Endothelial cell of umbilical vein (primary cell): Measurements from ENCODE around the gene CD207.

Source experiments
- EZH2 ChIP-seq: IDR thresholded peaks from 2 replicates; pipeline ENCODE4 v1.6.1; 2012; ENCODE audit warnings: borderline replicate concordance, low read depth, mild to moderate bottlenecking, moderate library complexity, low read length, inconsistent platforms; ENCODE audit not compliant: severe bottlenecking
- MAX ChIP-seq: IDR thresholded peaks from 2 replicates; pipeline ENCODE4 v1.6.1; 2011; ENCODE audit not compliant: insufficient read depth, insufficient read length
- MYC ChIP-seq: IDR thresholded peaks from one replicate; pipeline ENCODE4 v1.6.1; 2011; ENCODE audit warnings: mild to moderate bottlenecking, low read depth, low read length
- POLR2A ChIP-seq: IDR thresholded peaks from 2 replicates; pipeline ENCODE4 v1.6.1; 2012; ENCODE audit warnings: low read depth, mild to moderate bottlenecking, control low read depth, low read length
- POLR2AphosphoS5 ChIP-seq: IDR thresholded peaks from 2 replicates; pipeline ENCODE4 v1.6.1; 2012; ENCODE audit warnings: low read depth, mild to moderate bottlenecking, control low read depth, low read length, moderate library complexity; ENCODE audit not compliant: insufficient read depth
- TF ChIP-seq, protein P1 (sequence below), 2 donors: IDR thresholded peaks; 1 replicate in 1 of 2; 2 replicates in 1 of 2; pipeline ENCODE4 v1.5.1; 2011; ENCODE audit warnings: low read length in 2 of 2, mild to moderate bottlenecking in 2 of 2, moderate library complexity in 2 of 2, control low read depth in 1 of 2, inconsistent platforms in 1 of 2, low read depth in 1 of 2; ENCODE audit not compliant: insufficient read depth in 1 of 2; ENCODE audit errors: extremely low read depth in 1 of 2

DNA sequence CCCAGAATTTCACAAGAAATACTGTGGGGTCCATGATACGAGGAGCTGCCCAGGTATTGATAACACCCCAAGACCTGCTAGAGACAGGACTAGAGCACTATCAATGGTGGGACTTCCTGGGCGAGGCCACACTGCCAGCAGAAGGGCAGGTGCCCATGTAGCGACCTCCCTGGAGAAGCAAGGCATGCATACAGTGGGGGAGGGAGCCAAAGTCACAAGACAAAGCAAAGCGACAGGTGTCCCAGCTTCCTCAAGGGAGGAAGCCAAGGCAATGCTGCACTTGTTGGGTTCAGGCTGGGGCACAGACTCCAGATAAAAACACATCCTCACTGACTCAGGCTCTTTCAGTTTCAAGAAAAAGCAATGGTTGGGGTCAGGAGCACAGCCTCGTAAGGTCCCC lies 7.5 kb downstream of the CD207 start:
- TF ChIP-seq, protein P1, sequence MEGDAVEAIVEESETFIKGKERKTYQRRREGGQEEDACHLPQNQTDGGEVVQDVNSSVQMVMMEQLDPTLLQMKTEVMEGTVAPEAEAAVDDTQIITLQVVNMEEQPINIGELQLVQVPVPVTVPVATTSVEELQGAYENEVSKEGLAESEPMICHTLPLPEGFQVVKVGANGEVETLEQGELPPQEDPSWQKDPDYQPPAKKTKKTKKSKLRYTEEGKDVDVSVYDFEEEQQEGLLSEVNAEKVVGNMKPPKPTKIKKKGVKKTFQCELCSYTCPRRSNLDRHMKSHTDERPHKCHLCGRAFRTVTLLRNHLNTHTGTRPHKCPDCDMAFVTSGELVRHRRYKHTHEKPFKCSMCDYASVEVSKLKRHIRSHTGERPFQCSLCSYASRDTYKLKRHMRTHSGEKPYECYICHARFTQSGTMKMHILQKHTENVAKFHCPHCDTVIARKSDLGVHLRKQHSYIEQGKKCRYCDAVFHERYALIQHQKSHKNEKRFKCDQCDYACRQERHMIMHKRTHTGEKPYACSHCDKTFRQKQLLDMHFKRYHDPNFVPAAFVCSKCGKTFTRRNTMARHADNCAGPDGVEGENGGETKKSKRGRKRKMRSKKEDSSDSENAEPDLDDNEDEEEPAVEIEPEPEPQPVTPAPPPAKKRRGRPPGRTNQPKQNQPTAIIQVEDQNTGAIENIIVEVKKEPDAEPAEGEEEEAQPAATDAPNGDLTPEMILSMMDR (IDR thresholded peaks at IDR 0.05; ENCODE audit: extremely low read depth in 1 of 2, insufficient read depth in 1 of 2, low read depth in 1 of 2, low read length in 2 of 2): no peak
- TF ChIP-seq POLR2AphosphoS5 (no peak), EZH2 (no peak), POLR2A (no peak), MAX (no peak), MYC (no peak)
